HFFc6 (cell line): ENCODE data around the gene DBP. TPM values are rescaled to one million over a fixed set of nuclear protein-coding genes. Genes with fewer than 3 reads are reported as not detected.

Experiments
- DNase-seq: peaks from one replicate; pipeline ENCODE4 v3.0.0-alpha.2; 2018
- H3K27ac Mint-ChIP-seq: 2 replicates; pipeline ENCODE4 v1.8.0; 2020; ENCODE audit warnings: mild to moderate bottlenecking, mixed read lengths
- H3K27me3 Mint-ChIP-seq: 2 replicates; pipeline ENCODE4 v1.8.0; 2021; ENCODE audit warnings: mild to moderate bottlenecking, moderate library complexity, mixed read lengths; ENCODE audit not compliant: insufficient read depth
- H3K36me3 Mint-ChIP-seq: 2 replicates; pipeline ENCODE4 v1.8.0; 2021; ENCODE audit warnings: low read depth, mixed read lengths
- H3K4me1 Mint-ChIP-seq: 2 replicates; pipeline ENCODE4 v1.8.0; 2020; ENCODE audit warnings: low read depth, mixed read lengths
- H3K4me3 Mint-ChIP-seq: 2 replicates; pipeline ENCODE4 v1.8.0; 2020; ENCODE audit warnings: mild to moderate bottlenecking, moderate library complexity, mixed read lengths
- H3K9me3 Mint-ChIP-seq: 2 replicates; pipeline ENCODE4 v1.8.0; 2020; ENCODE audit warnings: mild to moderate bottlenecking, mixed read lengths
- CTCF ChIP-seq: fragments of 200-600 bp; sonication (generic); IDR thresholded peaks from 2 replicates; pipeline ENCODE4 v1.5.0; 2021; ENCODE audit warnings: antibody characterized with exemption, mild to moderate bottlenecking
- total RNA-seq, 6 experiments: library from RNA; stranded (reverse); fragmentation: NEBNext Ultra II Directional; extraction: Animal tissue kit (Norgen Biotek cat#: 25700); gene quantifications; 2 replicates in 1 of 6; 3 replicates in 5 of 6; pipeline ENCODE4 v1.2.3, GENCODE V29; 2021

Gene DBP
- total RNA-seq, 6 experiments from 2014 or later, result 3.8 to 5.7 (median 4.4) TPM

GRCh38 chr19:48648134-48648533, 11.0 kb upstream of the DBP start:
- Mint-ChIP-seq H3K4me3 (no peak overlapping the region), H3K9me3 (no peaks in the 10 kb centered on the region), H3K27me3 (peaks cover 12% of the 10 kb centered on the region)

GRCh38 chr19:48646722-48647216, 9.6 kb upstream of the DBP start:
- TF ChIP-seq CTCF, result no peak
- H3K27ac Mint-ChIP-seq, result no peak overlapping the region
- H3K9me3 Mint-ChIP-seq, result no peaks in the 10 kb centered on the region
- H3K4me3 Mint-ChIP-seq, result peak overlapping the region; percentile 26; the same call in 1 of the 2 replicates
- DNase-seq, result no peak
- peaks cover 19% of the 10 kb centered on the region for H3K27me3 Mint-ChIP-seq
- no peaks in the 10 kb centered on the region for H3K36me3 Mint-ChIP-seq
- H3K4me1 Mint-ChIP-seq, result peaks cover 21% of the 10 kb centered on the region

More at GRCh38 chr19:48648134-48648533, 11.0 kb upstream of the DBP start:
- H3K36me3 Mint-ChIP-seq, result no peaks in the 10 kb centered on the region
- H3K27ac Mint-ChIP-seq, result no peak overlapping the region
- peaks cover 21% of the 10 kb centered on the region for H3K4me1 Mint-ChIP-seq
- DNase-seq, result no peak
- no peak for TF ChIP-seq CTCF

GRCh38 chr19:48646001-48646721, 9.0 kb upstream of the DBP start, which contains the start of gene CA11:
CA11 (minus strand) TSS chr19:48646187; CDS start chr19:48645632, 555 bp downstream.
- Mint-ChIP-seq H3K4me3 (peak within 1 kb of the TSS; percentile 69), H3K4me1 (peaks cover 21% of the 10 kb centered on the region), H3K27ac (no peak within 1 kb of the TSS; the same call in 1 of the 2 replicates), H3K36me3 (no peaks in the 10 kb centered on the region), H3K9me3 (no peaks in the 10 kb centered on the region), H3K27me3 (peaks cover 22% of the 10 kb centered on the region)
- TF ChIP-seq CTCF, result peak; percentile 85
- peak; percentile 45 for DNase-seq

GRCh38 chr19:48645620-48646000, 8.4 kb upstream of the DBP start:
- H3K27me3 Mint-ChIP-seq, result peaks cover 22% of the 10 kb centered on the region
- no peaks in the 10 kb centered on the region for H3K36me3 Mint-ChIP-seq
- H3K27ac Mint-ChIP-seq, result no peak overlapping the region; the same call in 1 of the 2 replicates
- no peak for TF ChIP-seq CTCF
- H3K9me3 Mint-ChIP-seq, result no peaks in the 10 kb centered on the region
- DNase-seq, result no peak
- H3K4me1 Mint-ChIP-seq, result peaks cover 21% of the 10 kb centered on the region
- H3K4me3 Mint-ChIP-seq, result peak overlapping the region; percentile 69

- Mint-ChIP-seq H3K36me3 (no peaks in the 10 kb centered on the region), H3K4me1 (peaks cover 22% of the 10 kb centered on the region), H3K4me3 (peak overlapping the region; percentile 35; the same call in 1 of the 2 replicates), H3K27ac (no peak overlapping the region), H3K27me3 (peaks cover 23% of the 10 kb centered on the region), H3K9me3 (no peaks in the 10 kb centered on the region)
- peak; percentile 45 for DNase-seq
- no peak for TF ChIP-seq CTCF
Observed at GRCh38 chr19:48644839-48645619, 7.8 kb upstream of the DBP start.
